BJ (cell line): ENCODE results near the gene FOXF1. TPM values are rescaled to one million over a fixed set of nuclear protein-coding genes. Genes with fewer than 3 reads are reported as not detected.

Experiments used
- CTCF ChIA-PET: fragments of 350-600 bp; formaldehyde crosslinking; extraction: SDS; loops from one replicate; lab custom pipeline; 2021; ENCODE audit warnings: antibody characterized with exemption, inconsistent platforms; lab: Yijun Ruan, JAX
- POLR2A ChIA-PET: fragments of 300-600 bp; sonication (Branson Sonifier 250); formaldehyde crosslinking; extraction: SDS; loops from one replicate; lab custom pipeline; 2021; ENCODE audit warnings: antibody characterized with exemption; lab: Charles Lee
- DNase-seq: peaks from one replicate; pipeline ENCODE4 v3.0.0-alpha.2; 2011; ENCODE audit warnings: low read depth
- H3K27me3 ChIP-seq: 2 replicates; pipeline ENCODE4 v1.6.0; 2011; ENCODE audit warnings: low read length; ENCODE audit not compliant: control insufficient read depth, insufficient read depth
- H3K36me3 ChIP-seq: 2 replicates; pipeline ENCODE4 v1.5.1; 2011; ENCODE audit warnings: low read length; ENCODE audit not compliant: control insufficient read depth, insufficient read depth
- H3K4me3 ChIP-seq: 2 replicates; pipeline ENCODE4 v1.5.1; 2011; ENCODE audit warnings: low read depth, mild to moderate bottlenecking, control low read depth, low read length
- polyA plus RNA-seq: library from polyadenylated mRNA; depleted of rRNA; stranded (reverse); fragments of >200 nt; gene quantifications from 2 replicates; pipeline ENCODE4 v1.2.3, GENCODE V29; 2011
- TF ChIP-seq, protein P1 (sequence below): IDR thresholded peaks from 2 replicates; pipeline ENCODE4 v1.5.1; 2011; ENCODE audit warnings: low read depth, mild to moderate bottlenecking, control low read depth, inconsistent platforms, low read length, moderate library complexity; ENCODE audit not compliant: insufficient read depth

Gene FOXF1
- polyA plus RNA-seq, 1 experiment, result 7.7 TPM

DNA sequence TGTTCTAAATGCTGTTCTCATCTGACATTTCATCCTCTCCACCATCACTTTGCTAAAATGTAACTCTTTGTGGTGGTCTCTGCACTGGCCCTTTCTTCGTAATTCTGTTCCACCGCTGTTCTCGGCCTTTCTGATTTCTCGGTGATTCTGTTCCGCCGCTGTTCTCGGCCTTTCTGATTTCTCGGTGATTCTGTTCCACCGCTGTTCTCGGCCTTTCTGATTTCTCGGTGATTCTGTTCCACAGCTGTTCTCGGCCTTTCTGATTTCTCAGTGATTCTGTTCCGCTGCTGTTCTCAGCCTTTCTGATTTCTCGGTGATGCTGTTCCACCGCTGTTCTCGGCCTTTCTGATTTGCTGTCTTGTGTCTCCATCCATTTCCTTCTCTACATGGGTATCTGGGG, 12.3 kb downstream of the FOXF1 start:
- DNase-seq, result no peak
- TF ChIP-seq, protein P1, sequence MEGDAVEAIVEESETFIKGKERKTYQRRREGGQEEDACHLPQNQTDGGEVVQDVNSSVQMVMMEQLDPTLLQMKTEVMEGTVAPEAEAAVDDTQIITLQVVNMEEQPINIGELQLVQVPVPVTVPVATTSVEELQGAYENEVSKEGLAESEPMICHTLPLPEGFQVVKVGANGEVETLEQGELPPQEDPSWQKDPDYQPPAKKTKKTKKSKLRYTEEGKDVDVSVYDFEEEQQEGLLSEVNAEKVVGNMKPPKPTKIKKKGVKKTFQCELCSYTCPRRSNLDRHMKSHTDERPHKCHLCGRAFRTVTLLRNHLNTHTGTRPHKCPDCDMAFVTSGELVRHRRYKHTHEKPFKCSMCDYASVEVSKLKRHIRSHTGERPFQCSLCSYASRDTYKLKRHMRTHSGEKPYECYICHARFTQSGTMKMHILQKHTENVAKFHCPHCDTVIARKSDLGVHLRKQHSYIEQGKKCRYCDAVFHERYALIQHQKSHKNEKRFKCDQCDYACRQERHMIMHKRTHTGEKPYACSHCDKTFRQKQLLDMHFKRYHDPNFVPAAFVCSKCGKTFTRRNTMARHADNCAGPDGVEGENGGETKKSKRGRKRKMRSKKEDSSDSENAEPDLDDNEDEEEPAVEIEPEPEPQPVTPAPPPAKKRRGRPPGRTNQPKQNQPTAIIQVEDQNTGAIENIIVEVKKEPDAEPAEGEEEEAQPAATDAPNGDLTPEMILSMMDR, result no peak
- ChIA-PET CTCF (interaction anchor here (0.6 to 0.7 kb wide), 2 partner anchors 452 to 675 kb away, joined by 3 read pairs; no protein-coding TSS in a partner anchor), POLR2A (no interaction called here)
- no peaks in the 10 kb centered on the region for H3K36me3 ChIP-seq
- peaks cover 3% of the 10 kb centered on the region for H3K27me3 ChIP-seq
- no peak overlapping the region for H3K4me3 ChIP-seq

GRCh38 chr16:86523166-86523740, 12.9 kb downstream of the FOXF1 start:
- H3K4me3 ChIP-seq, result no peak overlapping the region
- DNase-seq, result no peak
- H3K27me3 ChIP-seq, result peaks cover 3% of the 10 kb centered on the region
- H3K36me3 ChIP-seq, result no peaks in the 10 kb centered on the region
- ChIA-PET CTCF (interaction anchor here (0.6 to 1.3 kb wide), 3 partner anchors 453 to 676 kb away, joined by 3 read pairs; no protein-coding TSS in a partner anchor), POLR2A (no interaction called here)
- TF ChIP-seq, protein P1, result no peak

DNA sequence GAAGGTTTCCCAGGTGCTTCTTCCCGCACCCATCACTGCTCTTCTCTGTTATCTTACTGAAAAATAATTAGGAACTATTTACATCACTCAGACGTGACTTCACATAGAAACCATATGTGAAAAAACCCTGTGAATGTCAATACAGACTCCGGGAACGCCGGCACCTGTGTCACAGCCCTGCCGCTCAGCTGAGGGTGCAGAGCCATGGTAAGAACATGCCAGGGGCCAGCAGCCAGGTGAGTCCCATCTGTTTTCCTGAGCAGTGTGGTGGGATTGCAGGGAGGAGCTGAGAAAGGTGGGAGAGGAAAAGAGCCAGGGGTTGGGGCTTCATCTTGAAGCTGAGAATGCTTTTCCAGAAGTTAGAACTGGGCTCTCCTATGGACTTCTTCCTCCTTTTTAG, 13.7 kb downstream of the FOXF1 start:
- TF ChIP-seq, protein P1, result no peak
- peaks cover 3% of the 10 kb centered on the region for H3K27me3 ChIP-seq
- no peaks in the 10 kb centered on the region; the same call in 1 of the 2 replicates for H3K36me3 ChIP-seq
- DNase-seq, result no peak
- ChIA-PET CTCF (interaction anchor here (1.3 kb wide), 1 partner anchor 483 kb away, joined by 3 read pairs; no protein-coding TSS in a partner anchor), POLR2A (no interaction called here)
- no peak overlapping the region for H3K4me3 ChIP-seq

DNA sequence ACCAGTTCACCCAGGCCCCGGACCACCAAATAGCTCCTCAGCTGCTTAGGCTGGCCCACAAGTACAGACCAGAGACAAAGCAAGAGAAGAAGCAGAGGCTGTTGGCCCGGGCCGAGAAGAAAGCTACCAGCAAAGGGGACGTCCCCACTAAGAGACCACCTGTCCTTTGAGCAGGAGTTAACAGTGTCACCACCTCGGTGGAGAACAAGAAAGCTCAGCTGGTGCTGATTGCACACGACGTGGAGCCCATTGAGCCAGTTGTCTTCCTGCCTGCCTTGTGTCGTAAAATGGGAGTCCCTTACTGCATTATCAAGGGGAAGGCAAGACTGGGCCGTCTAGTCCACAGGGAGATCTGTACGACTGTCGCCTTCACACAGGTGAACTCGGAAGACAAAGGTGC, 15.4 kb downstream of the FOXF1 start:
- H3K4me3 ChIP-seq, result no peak overlapping the region
- peaks cover 3% of the 10 kb centered on the region for H3K27me3 ChIP-seq
- ChIA-PET POLR2A (no interaction called here), CTCF (no interaction called here)
- no peaks in the 10 kb centered on the region; the same call in 1 of the 2 replicates for H3K36me3 ChIP-seq
- TF ChIP-seq, protein P1, result no peak
- DNase-seq, result no peak

DNA sequence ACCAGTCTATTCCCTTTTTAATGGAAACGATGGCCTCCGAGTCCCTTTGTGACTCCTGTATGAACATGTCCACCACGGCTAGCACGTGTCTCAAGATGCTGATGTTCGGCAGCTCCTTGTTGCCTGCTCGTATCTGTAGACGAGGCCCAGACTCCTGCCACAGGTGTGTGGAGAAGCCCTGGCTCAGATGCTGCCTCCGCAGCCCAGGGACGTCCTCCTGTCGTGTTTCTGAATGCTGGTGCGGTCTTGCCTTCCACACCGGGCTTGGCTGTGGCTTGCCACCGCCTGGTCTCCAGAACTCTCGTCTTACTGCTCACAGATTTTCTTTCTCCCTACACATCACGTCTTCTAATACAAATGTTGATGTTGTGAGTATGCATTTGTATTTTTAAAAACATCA, 17.0 kb downstream of the FOXF1 start:
- ChIA-PET CTCF (interaction anchor here (0.9 to 3.5 kb wide), 4 partner anchors 8 to 446 kb away, joined by 3 to 18 read pairs (median 3); no protein-coding TSS in a partner anchor), POLR2A (no interaction called here)
- no peak for DNase-seq
- no peak overlapping the region for H3K4me3 ChIP-seq
- H3K36me3 ChIP-seq, result peaks cover 1% of the 10 kb centered on the region; the same call in 1 of the 2 replicates
- TF ChIP-seq, protein P1, result no peak
- peaks cover 3% of the 10 kb centered on the region; the same call in 1 of the 2 replicates for H3K27me3 ChIP-seq
